ENCODE results near the gene LZTS2.

DNA sequence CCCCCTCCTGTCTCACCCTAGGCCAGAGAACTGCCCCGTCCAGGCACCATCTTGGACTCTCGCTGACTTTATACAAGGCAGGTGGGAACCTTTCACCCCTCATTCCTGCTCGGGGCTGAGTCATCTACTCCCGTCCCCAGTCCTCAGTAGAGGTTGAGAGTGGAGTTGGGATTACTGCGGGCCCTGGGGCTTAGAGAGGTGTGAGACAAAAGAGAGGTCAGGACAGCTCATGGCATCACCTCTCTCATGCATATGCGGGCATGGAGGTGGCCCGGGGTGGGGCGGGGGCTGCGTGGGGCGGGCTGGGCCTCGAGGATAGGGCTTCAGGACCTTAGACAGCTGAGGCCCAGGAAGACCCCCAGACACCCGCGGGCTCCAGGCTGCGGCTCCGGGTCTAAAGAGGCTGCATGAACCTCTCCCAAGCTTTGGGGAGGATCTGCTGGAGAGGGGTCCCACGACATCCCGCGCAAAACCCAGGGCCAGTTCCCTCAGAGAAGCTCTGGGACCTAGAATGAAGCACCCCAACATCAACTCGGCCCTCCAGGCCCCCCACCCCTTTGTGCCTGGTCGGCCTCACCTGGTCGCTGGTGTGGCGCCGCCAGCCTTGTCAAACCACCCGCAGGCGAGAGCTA lies 31.0 kb downstream of the LZTS2 start:
- TF ChIP-seq, protein P1, sequence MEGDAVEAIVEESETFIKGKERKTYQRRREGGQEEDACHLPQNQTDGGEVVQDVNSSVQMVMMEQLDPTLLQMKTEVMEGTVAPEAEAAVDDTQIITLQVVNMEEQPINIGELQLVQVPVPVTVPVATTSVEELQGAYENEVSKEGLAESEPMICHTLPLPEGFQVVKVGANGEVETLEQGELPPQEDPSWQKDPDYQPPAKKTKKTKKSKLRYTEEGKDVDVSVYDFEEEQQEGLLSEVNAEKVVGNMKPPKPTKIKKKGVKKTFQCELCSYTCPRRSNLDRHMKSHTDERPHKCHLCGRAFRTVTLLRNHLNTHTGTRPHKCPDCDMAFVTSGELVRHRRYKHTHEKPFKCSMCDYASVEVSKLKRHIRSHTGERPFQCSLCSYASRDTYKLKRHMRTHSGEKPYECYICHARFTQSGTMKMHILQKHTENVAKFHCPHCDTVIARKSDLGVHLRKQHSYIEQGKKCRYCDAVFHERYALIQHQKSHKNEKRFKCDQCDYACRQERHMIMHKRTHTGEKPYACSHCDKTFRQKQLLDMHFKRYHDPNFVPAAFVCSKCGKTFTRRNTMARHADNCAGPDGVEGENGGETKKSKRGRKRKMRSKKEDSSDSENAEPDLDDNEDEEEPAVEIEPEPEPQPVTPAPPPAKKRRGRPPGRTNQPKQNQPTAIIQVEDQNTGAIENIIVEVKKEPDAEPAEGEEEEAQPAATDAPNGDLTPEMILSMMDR (conservative IDR thresholded peaks at IDR 0.05; ENCODE audit: low read depth, low read length): no peak
- TF ChIP-seq EZH2 (IDR thresholded peaks at IDR 0.05; ENCODE audit: borderline replicate concordance, low read depth, low read length, poor library complexity, severe bottlenecking): no peak
